A549 (cell line): ENCODE results near the gene DBH.

Experiments used
- CTCF ChIP-seq: fragments of >200 bp; sonication (Bioruptor Twin); formaldehyde crosslinking; IDR thresholded peaks from 3 replicates; pipeline ENCODE4 v1.5.1; 2016
- HOXA7 ChIP-seq: fragments of 250-450 bp; sonication (Bioruptor Pico); IDR thresholded peaks from 2 replicates; pipeline ENCODE4 v1.5.0; 2020; ENCODE audit warnings: mild to moderate bottlenecking, moderate library complexity
- MAZ ChIP-seq: fragments of 150-350 bp; IDR thresholded peaks from 2 replicates; pipeline ENCODE4 v1.6.1; 2014; ENCODE audit warnings: antibody characterized with exemption, low read depth, low read length, borderline replicate concordance
- NFE2L2 ChIP-seq: fragments of 150-350 bp; conservative IDR thresholded peaks from 2 replicates; pipeline ENCODE4 v1.6.1; 2014; ENCODE audit warnings: low read length
- POLR2A ChIP-seq: IDR thresholded peaks from 2 replicates; pipeline ENCODE4 v1.6.1; 2012; ENCODE audit warnings: mild to moderate bottlenecking, low read length
- ZC3H11A ChIP-seq: fragments of 450-650 bp; IDR thresholded peaks from 2 replicates; pipeline ENCODE4 v1.6.1; 2014; ENCODE audit warnings: antibody characterized with exemption, mild to moderate bottlenecking

- TF ChIP-seq POLR2A: no peak
- TF ChIP-seq NFE2L2: no peak
- TF ChIP-seq MAZ: no peak
- no peak for TF ChIP-seq ZC3H11A
- no peak for TF ChIP-seq CTCF
- no peak for TF ChIP-seq HOXA7 (CRISPR knock-in tag)
Measured at GRCh38 chr9:133642708-133643361, 6.7 kb downstream of the DBH start.
